Trophoblast cell (in vitro differentiated cells and primary cell): Measurements from ENCODE around the gene SLC4A4.

ENCODE experiments used
- DNase-seq, 2 donors: peaks; one replicate each; pipeline ENCODE4 v3.0.0-alpha.2; 2016
- H2AFZ ChIP-seq: 2 replicates; pipeline ENCODE4 v1.6.1; 2013; ENCODE audit warnings: low read length, moderate library complexity, mild to moderate bottlenecking; ENCODE audit not compliant: insufficient read depth, poor library complexity
- H2AK5ac ChIP-seq: 2 replicates; pipeline ENCODE4 v1.6.1; 2013; ENCODE audit warnings: mild to moderate bottlenecking, low read length
- H2BK120ac ChIP-seq: 2 replicates; pipeline ENCODE4 v1.6.1; 2013; ENCODE audit warnings: low read length, mild to moderate bottlenecking, moderate library complexity; ENCODE audit not compliant: insufficient read depth, poor library complexity
- H2BK12ac ChIP-seq: 2 replicates; pipeline ENCODE4 v1.6.1; 2013; ENCODE audit warnings: mild to moderate bottlenecking, low read length, moderate library complexity
- H2BK5ac ChIP-seq: 2 replicates; pipeline ENCODE4 v1.6.1; 2013; ENCODE audit warnings: low read length, low read depth, moderate library complexity, mild to moderate bottlenecking; ENCODE audit not compliant: poor library complexity
- H3K14ac ChIP-seq: 2 replicates; pipeline ENCODE4 v1.6.1; 2013; ENCODE audit warnings: mild to moderate bottlenecking, low read length
- H3K18ac ChIP-seq: 2 replicates; pipeline ENCODE4 v1.6.1; 2013; ENCODE audit warnings: mild to moderate bottlenecking, low read length
- H3K23ac ChIP-seq: 2 replicates; pipeline ENCODE4 v1.6.1; 2013; ENCODE audit warnings: low read length
- H3K27ac ChIP-seq: 2 replicates; pipeline ENCODE4 v1.5.1; 2013; ENCODE audit warnings: low read depth, mild to moderate bottlenecking, inconsistent platforms, low read length, moderate library complexity
- H3K27me3 ChIP-seq: 2 replicates; pipeline ENCODE4 v1.6.1; 2013; ENCODE audit warnings: inconsistent platforms, mild to moderate bottlenecking, low read length, moderate library complexity; ENCODE audit not compliant: insufficient read depth
- H3K36me3 ChIP-seq, 2 experiments: 1 replicate in 1 of 2; 2 replicates in 1 of 2; pipeline ENCODE4 v1.6.1; 2013; ENCODE audit warnings: low read length in 2 of 2, mild to moderate bottlenecking in 2 of 2, moderate library complexity in 1 of 2; ENCODE audit not compliant: insufficient read depth in 2 of 2, control insufficient read depth in 1 of 2
- H3K4ac ChIP-seq: 2 replicates; pipeline ENCODE4 v1.6.1; 2013; ENCODE audit warnings: low read depth, mild to moderate bottlenecking, low read length, moderate library complexity
- H3K4me1 ChIP-seq, 2 experiments: 1 replicate in 1 of 2; 2 replicates in 1 of 2; pipeline ENCODE4 v1.6.1; 2013; ENCODE audit warnings: low read length in 2 of 2, mild to moderate bottlenecking in 2 of 2, moderate library complexity in 1 of 2; ENCODE audit not compliant: insufficient read depth in 2 of 2, control insufficient read depth in 1 of 2
- H3K4me2 ChIP-seq: 2 replicates; pipeline ENCODE4 v1.6.1; 2013; ENCODE audit warnings: inconsistent platforms, mild to moderate bottlenecking, low read length, moderate library complexity
- H3K4me3 ChIP-seq: 2 replicates; pipeline ENCODE4 v1.5.1; 2013; ENCODE audit warnings: mild to moderate bottlenecking, low read depth, low read length, inconsistent platforms
- H3K79me1 ChIP-seq: one replicate; pipeline ENCODE4 v1.6.1; 2013; ENCODE audit warnings: low read length
- H3K79me2 ChIP-seq: 2 replicates; pipeline ENCODE4 v1.6.1; 2013; ENCODE audit warnings: low read length, mild to moderate bottlenecking; ENCODE audit not compliant: control insufficient read depth, insufficient read depth, poor library complexity
- H3K9ac ChIP-seq: 2 replicates; pipeline ENCODE4 v1.6.1; 2013; ENCODE audit warnings: mild to moderate bottlenecking, low read length
- H3K9me3 ChIP-seq: 2 replicates; pipeline ENCODE4 v1.6.1; 2013; ENCODE audit warnings: low read depth, mild to moderate bottlenecking, control low read depth, inconsistent platforms, low read length; ENCODE audit not compliant: insufficient read depth
- H4K12ac ChIP-seq: 2 replicates; pipeline ENCODE4 v1.6.1; 2013; ENCODE audit warnings: low read depth, mild to moderate bottlenecking, low read length, moderate library complexity
- H4K8ac ChIP-seq: 2 replicates; pipeline ENCODE4 v1.6.1; 2013; ENCODE audit warnings: low read depth, mild to moderate bottlenecking, low read length, moderate library complexity
- H4K91ac ChIP-seq: one replicate; pipeline ENCODE4 v1.6.1; 2013; ENCODE audit warnings: low read depth, mild to moderate bottlenecking, low read length, moderate library complexity
- WGBS: extraction: QIAGEN DNeasy Blood & Tissue Kit; methylation state at CpG from one replicate; pipeline ENCODE4 v1.1.7; 2013; ENCODE audit warnings: missing lambda C conversion rate; ENCODE audit not compliant: insufficient read length, insufficient coverage; ENCODE audit errors: extremely low coverage; 5-methylcytosine and 5-hydroxymethylcytosine counted together

Gene SLC4A4

GRCh38 chr4:71307729-71308128 is 31.1 kb upstream of the SLC4A4 start:
- H3K4ac ChIP-seq, result no peak overlapping the region
- no CpG with 5 or more reads among the region's 2 CpGs for WGBS
- no peak overlapping the region for H3K4me3 ChIP-seq
- no peaks in the 10 kb centered on the region for H3K79me2 ChIP-seq
- H3K79me1 ChIP-seq, result no peaks in the 10 kb centered on the region
- no peak for DNase-seq
- H2BK12ac ChIP-seq, result no peak overlapping the region
- H3K23ac ChIP-seq, result no peak overlapping the region
- no peak overlapping the region for H4K91ac ChIP-seq
- H2BK120ac ChIP-seq, result no peak overlapping the region
- H2BK5ac ChIP-seq, result no peak overlapping the region
- no peak overlapping the region for H3K14ac ChIP-seq
- no peak overlapping the region for H4K8ac ChIP-seq
- H3K27ac ChIP-seq, result no peak overlapping the region
- no peak overlapping the region for H3K4me2 ChIP-seq
- no peak overlapping the region for H2AFZ ChIP-seq
- H3K4me1 ChIP-seq, result no peaks in the 10 kb centered on the region
- H3K27me3 ChIP-seq, result no peaks in the 10 kb centered on the region
- no peak overlapping the region for H4K12ac ChIP-seq
- H3K18ac ChIP-seq, result no peak overlapping the region
- no peaks in the 10 kb centered on the region for H3K9me3 ChIP-seq
- H3K36me3 ChIP-seq, result no peaks in the 10 kb centered on the region
- no peak overlapping the region for H3K9ac ChIP-seq
- no peak overlapping the region for H2AK5ac ChIP-seq

GRCh38 chr4:71322425-71322824 is 16.4 kb upstream of the SLC4A4 start:
- no CpG with 5 or more reads among the region's 3 CpGs for WGBS
- Histone ChIP-seq H3K4me3 (no peak overlapping the region), H3K23ac (no peak overlapping the region)

GRCh38 chr4:71333368-71333767 is 5.5 kb upstream of the SLC4A4 start:
- Histone ChIP-seq H2BK5ac (no peak overlapping the region), H3K14ac (no peak overlapping the region), H2AK5ac (no peak overlapping the region), H3K23ac (no peak overlapping the region), H3K18ac (no peak overlapping the region), H3K4me3 (no peak overlapping the region), H3K4ac (no peak overlapping the region), H3K79me1 (no peaks in the 10 kb centered on the region), H2BK120ac (no peak overlapping the region), H3K36me3 (no peaks in the 10 kb centered on the region), H3K4me1 (no peaks in the 10 kb centered on the region), H3K79me2 (no peaks in the 10 kb centered on the region), H3K4me2 (no peak overlapping the region), H3K9me3 (no peaks in the 10 kb centered on the region), H2BK12ac (no peak overlapping the region), H3K9ac (no peak overlapping the region), H3K27me3 (no peaks in the 10 kb centered on the region), H3K27ac (no peak overlapping the region), H4K12ac (no peak overlapping the region), H4K8ac (no peak overlapping the region), H4K91ac (no peak overlapping the region), H2AFZ (no peak overlapping the region)
- no CpG with 5 or more reads among the region's 3 CpGs for WGBS
- no peak for DNase-seq

More at GRCh38 chr4:71322425-71322824, 16.4 kb upstream of the SLC4A4 start:
- H3K79me2 ChIP-seq, result no peaks in the 10 kb centered on the region
- no peak overlapping the region for H3K14ac ChIP-seq
- no peak overlapping the region for H3K9ac ChIP-seq
- no peak overlapping the region for H4K91ac ChIP-seq
- H3K4ac ChIP-seq, result no peak overlapping the region
- no peak overlapping the region for H2BK5ac ChIP-seq
- H3K18ac ChIP-seq, result no peak overlapping the region
- no peaks in the 10 kb centered on the region for H3K36me3 ChIP-seq
- H3K79me1 ChIP-seq, result no peaks in the 10 kb centered on the region
- no peak overlapping the region for H2BK120ac ChIP-seq
- no peak overlapping the region for H2BK12ac ChIP-seq
- H3K4me1 ChIP-seq, result no peaks in the 10 kb centered on the region
- no peaks in the 10 kb centered on the region for H3K9me3 ChIP-seq
- no peak overlapping the region for H4K12ac ChIP-seq
- H2AFZ ChIP-seq, result no peak overlapping the region
- no peak overlapping the region for H3K4me2 ChIP-seq
- no peak for DNase-seq
- H2AK5ac ChIP-seq, result no peak overlapping the region
- no peak overlapping the region for H4K8ac ChIP-seq
- H3K27ac ChIP-seq, result no peak overlapping the region
- H3K27me3 ChIP-seq, result no peaks in the 10 kb centered on the region

- no peak overlapping the region for H3K4me3 ChIP-seq
- no peak overlapping the region for H3K27ac ChIP-seq
- no peak overlapping the region for H4K12ac ChIP-seq
- no peak overlapping the region for H2BK5ac ChIP-seq
- H3K9ac ChIP-seq, result no peak overlapping the region
- H3K4me2 ChIP-seq, result no peak overlapping the region
- no peak overlapping the region for H3K14ac ChIP-seq
- H4K91ac ChIP-seq, result no peak overlapping the region
- DNase-seq, result no peak
- H3K4ac ChIP-seq, result no peak overlapping the region
- H3K27me3 ChIP-seq, result no peaks in the 10 kb centered on the region
- H2AFZ ChIP-seq, result no peak overlapping the region
- no peaks in the 10 kb centered on the region for H3K79me2 ChIP-seq
- H3K36me3 ChIP-seq, result no peaks in the 10 kb centered on the region
- no peaks in the 10 kb centered on the region for H3K9me3 ChIP-seq
- H2BK12ac ChIP-seq, result no peak overlapping the region
- no peak overlapping the region for H3K23ac ChIP-seq
- H2BK120ac ChIP-seq, result no peak overlapping the region
- no peak overlapping the region for H2AK5ac ChIP-seq
- no peak overlapping the region for H3K18ac ChIP-seq
- H3K4me1 ChIP-seq, result no peaks in the 10 kb centered on the region
- H4K8ac ChIP-seq, result no peak overlapping the region
- H3K79me1 ChIP-seq, result no peaks in the 10 kb centered on the region
Observed at GRCh38 chr4:71333960-71334359, 4.9 kb upstream of the SLC4A4 start.
